ENCODE measurements around the gene TRDN.
"Not testable (repeated sequence)": the region's sequence is repeated elsewhere in the genome, so short reads cannot be mapped to it uniquely, and the experiment has no call there.

The TRDN gene

GRCh38 chr6:123632641-123633040, 4.1 kb downstream of the TRDN start:
- no peak for DNase-seq

GRCh38 chr6:123629258-123629941, 7.3 kb downstream of the TRDN start:
- DNase-seq: no peak

DNA sequence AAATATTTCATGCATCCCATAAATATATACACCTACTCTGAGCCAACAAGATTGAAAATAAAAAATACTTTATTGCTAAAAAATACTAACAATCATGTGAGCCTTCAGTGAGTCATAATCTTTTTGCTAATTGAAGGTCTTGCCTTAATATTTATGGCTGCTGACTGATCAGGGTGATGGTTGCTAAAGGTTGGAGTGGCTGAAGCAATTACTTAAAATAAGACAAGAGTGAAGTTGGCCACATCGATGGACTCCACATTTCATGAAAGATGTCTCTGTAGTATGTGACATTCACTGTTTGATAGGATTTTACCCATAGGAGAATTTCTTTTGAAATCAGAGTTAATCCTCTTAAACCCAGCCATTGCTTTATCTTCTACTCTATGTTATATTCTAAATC, 11.1 kb downstream of the TRDN start:
- DNase-seq: no peak

DNA sequence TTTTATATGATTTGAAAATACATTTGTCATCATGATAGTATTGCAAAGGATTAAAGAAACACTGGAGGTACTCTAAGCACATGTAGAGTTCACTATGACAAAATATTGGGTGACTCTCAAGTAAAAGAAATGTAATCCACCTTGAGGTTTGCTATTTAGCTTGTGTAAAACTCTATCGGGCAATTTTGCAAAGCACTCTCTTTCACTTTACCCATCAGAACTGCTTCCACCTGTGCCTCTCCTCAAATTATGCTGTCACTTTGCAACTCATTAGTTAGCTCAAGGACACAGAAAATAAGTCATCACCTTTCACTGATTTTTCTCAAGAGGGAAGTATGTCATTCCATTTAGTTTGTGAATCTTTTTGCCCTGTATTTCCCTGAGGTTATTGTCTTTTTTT, 14.0 kb downstream of the TRDN start:
- DNase-seq: no peak

DNA sequence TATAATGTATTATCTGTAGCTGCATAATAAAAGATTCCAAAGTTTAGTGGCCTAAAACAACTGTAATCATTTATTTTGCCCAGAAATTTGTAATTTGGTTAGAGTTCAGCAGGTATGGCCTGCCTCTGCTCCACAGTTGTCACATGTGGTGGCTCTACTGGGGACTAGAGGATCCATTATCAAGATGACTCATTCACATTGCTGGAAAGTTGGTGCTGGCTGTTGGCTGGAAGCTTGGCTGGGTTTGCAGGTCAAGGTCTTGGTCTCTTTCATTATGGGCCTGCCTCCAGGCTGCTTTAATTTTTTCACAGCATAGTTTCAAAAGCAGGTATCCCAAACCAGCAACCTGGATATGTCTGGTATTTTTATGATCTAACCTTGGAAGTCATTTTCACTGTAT, 17.6 kb downstream of the TRDN start:
- no peak for DNase-seq

- DNase-seq: no peak
Observed at GRCh38 chr6:123616942-123617341, 19.8 kb downstream of the TRDN start.

- no peak for DNase-seq
Observed at GRCh38 chr6:123616016-123616415, 20.7 kb downstream of the TRDN start.

DNA sequence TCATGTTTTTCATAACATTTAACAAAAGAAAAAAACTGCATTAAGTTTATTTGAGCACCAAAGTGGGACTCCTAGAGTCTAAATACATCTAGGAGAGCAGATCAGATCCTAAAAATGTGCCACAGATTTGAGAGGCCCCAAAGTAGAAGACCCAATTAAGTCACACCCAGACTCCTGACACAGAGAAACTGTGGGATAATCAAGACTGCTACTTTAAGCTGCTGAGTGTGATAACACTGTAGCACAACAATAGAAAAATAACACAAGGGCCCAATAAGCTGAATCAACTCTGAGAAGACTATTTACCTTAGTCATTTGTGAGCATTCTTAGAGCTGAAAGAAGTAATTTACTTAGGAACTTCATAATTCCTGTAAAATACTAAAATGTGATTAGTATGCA, 26.0 kb downstream of the TRDN start:
- DNase-seq: no peak

DNA sequence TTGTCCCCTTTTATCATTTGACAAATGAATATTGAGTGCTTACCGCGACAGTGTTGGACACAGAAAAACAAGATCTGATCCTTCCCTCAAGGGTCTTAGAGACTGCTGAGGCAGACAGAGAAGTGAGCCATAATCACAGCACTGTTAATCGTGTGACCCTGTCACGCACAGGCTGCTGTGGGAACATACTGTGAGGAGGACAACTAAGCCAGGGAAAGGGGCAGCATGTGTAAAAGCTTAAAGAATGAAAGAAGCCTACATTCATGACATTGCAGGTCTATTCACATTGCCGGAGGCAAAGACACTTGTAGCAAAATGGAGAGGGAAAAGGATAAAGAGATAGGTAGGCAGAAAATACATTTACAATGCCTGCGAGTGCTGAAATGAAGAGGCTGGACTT, 32.7 kb downstream of the TRDN start:
- no peak for DNase-seq

DNA sequence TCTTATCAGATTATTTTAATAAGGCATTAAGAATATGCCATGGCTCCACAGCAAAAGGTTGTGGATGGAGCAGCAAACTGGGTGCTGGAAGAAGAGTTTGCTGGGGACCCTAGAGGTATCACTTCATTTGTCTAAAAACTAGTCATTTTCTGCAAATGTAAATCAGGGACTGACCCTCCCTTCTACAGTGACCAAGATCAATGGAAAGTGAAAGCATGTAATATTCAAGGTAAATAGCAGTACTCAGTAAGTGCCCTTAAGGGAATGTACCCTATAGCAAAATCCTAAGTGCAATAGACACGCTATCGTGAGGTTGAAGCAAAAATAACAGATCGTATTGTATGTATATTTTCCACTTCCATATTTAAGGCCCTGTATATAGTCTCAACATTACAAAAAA, 38.7 kb downstream of the TRDN start:
- DNase-seq: no peak

DNA sequence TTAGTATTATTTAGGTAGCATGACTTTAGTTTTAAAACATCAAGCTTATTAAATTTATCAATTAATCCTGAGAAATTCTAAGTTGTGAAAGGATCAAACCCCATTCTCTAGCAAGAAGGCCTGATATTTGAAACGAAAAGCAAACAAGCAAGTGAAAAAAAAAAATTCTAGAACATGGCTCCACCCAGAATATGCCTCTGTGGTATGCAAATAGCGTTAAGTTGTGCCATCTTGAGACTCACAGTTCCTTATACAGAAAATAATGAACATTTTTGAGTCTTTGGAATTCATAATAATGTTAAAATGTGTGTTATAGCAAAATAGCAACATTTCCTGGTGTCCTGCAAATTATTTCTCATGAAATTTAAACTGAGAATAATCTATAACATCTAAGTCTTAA, 42.0 kb downstream of the TRDN start:
- DNase-seq: no peak

GRCh38 chr6:123592426-123592825, 44.3 kb downstream of the TRDN start:
- DNase-seq: no peak

DNA sequence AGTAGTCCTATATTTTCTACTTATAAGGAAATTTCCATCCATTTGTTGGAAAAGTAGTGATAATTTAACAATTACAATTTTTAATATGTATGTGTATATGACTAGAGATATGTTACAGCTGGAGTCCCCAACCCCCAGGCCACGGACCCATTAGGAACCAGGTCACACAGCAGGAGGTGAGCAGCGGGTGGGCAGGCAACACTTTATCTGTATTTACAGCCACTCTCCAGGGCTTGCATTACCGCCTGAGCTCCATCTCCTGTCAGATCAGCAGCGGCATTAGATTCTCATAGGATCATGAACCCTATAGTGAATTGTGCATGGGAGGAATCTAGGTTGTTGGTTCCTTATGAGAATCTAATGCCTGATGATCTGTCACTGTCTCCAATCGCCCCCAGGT, 46.8 kb downstream of the TRDN start:
- DNase-seq: no peak

DNA sequence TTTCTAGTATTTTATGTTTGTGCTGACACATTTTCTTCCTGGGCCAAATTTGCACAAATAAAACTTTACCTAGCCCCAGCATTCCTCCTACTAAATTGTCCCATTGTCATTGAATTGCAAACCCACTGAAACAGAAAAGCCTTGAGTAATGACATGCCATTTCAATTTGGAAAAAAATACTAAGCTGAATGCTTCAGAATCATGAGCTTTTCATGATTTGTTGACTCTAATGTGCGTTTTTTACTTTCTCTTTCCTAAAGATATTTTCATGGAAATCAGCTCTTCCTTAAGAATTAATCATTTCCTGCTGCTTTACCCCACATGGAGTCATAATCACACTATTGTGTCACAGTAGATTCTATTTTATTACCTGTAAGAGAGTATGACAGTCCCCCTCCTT, 47.4 kb downstream of the TRDN start:
- no peak for DNase-seq

DNA sequence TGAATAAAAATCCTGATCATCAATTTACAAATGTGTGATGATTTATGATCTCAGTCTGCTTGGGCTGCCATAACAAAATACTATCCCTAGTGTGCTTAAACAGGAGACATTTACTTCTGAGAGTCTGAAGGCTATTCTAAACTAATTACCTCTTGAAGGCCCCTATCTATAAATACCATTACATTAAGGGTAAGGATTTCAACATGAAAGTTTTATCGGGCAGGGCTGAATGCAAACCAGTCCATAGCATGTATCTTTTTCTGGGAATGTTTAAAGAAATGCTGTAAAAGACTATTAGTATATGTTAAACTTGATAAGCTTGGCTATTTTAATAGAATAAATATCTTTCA, 48.2 kb downstream of the TRDN start:
- DNase-seq: no peak

DNA sequence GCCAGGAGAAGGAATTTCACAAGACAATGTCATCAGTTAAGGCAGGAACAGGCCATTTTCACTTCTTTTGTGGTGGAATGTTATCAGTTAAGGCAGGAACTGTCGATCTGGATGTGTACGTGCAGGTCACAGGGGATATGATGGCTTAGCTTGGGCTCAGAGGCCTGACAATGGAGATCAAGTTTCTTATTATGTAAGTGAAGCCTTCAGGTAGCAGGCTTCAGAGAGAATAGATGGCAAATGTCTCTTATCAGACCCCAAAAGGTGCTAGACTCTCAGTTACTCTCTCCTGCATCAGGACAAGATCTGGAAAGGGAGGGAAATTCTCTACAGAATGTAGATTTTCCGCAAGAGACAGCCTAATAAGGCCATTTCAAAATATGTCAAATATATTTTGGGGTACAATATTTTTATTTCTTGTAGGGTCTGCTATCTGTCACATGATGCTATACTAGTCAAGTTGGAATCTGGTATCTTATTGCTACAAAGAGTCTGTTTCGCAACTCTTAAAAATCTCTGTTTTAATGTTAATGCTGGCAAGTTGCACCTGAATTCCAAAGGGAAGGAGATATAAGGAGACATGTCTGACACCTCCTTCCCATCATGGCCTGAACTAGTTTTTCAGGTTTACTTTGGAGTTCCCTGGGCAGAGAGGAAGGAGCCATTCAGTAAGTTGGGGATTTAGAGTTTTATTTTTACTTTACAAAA, 48.8 kb downstream of the TRDN start:
- DNase-seq: no peak

DNA sequence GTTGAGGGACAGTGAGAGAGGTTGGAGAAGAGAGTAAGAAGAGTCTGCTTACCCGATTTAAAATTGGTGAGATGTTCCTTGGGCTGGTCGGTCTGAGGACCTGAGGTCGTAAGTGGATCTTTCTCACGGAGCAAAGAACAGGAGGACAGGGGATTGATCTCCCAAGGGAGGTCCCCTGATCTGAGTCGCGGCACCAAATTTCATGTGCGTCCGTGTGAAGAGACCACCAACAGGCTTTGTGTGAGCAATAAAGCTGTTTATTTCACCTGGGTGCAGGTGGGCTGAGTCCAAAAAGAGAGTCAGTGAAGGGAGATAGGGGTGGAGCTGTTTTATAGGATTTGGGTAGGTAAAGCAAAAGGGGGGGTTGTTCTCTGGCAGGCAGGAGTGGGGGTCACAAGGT, 49.3 kb downstream of the TRDN start:
- not testable (repeated sequence) for DNase-seq

DNA sequence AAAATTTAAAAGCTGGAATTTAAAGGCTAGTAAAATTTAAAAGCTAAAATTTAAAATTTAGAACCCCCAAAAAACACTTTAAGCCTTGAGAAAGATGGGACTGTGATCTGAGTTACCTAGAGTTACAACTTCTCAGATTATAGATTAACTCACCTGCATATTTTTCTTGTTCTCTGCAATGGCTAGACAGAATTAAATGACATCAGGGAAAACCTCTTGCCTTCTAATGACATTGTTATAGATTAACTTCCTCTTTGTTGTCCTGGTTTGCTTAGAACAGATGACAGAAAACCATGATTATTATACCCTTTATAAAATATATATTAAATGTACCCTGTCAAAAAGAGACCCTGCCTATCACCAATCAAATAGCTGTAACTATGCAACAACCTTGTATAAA, 56.4 kb downstream of the TRDN start:
- DNase-seq: no peak

GRCh38 chr6:123575188-123575587, 61.6 kb downstream of the TRDN start:
- no peak for DNase-seq

DNA sequence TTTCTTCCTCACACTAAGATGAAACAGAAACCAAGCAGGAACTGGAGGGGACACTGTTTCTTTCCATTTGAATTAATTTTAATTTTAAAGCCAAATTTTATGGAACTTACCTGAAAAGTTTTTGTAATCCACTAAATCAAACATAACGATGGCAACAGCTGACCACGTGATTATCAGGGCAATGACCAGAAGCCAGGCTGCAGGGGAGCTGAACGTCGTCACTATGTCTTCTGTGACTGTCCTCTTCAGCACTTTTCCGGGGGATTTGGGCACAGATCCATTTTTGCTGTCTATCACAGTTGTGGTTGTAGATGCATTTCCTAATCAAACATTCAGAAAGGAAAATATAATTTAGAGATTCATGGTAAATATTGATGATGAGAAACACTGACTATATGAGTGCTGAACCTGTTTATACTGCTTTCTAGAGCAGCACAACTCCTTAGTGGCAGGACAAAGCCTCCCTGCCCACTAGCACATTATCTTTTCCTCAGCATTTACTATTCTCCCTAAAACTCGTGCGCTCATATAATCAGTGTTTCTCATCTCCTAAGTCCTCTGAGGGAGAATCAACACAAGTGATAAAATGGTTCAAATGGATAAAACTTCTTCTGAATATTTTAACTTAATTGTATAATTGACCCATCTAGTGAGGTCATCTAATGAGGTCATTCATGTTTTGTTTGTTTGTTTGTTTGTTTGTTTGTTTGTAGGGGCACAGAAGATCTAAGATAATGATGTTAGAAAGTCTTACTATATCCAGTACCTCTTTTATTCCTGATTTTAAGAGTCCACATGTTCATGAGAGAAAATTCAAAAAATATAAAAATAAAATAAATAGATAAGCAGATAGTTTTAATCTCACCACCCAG, 65.7 kb downstream of the TRDN start:
- DNase-seq: peak in 3 of 56 donors; percentile 0 to 18 (median 7)

- DNase-seq: no peak
Observed at GRCh38 chr6:123569575-123569974, 67.2 kb downstream of the TRDN start.

- no peak for DNase-seq
Observed at GRCh38 chr6:123565529-123565928, 71.2 kb downstream of the TRDN start.

DNA sequence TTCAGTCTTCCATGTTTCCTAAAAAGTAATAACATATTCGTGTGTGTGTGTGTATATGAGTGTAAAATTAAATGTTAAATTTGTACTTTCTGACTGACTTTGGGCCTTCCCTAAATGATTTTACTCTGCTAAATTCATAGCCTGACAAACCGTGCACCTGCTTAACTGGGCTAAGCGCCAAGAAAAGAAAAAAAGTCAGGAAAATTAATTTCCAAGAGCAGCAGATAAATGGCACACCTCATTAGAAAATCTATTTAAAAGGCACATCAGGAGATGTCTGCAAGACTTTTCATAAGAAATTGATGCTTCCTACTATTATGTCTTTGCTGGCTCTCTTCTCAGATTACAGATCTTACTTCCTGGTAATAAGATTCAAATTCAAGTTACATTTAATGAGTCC, 72.4 kb downstream of the TRDN start:
- no peak for DNase-seq
